22Rv1 (cell line): ENCODE data around the gene KLHL40.

Experiments
- ZFX ChIP-seq: fragments of 450-650 bp; IDR thresholded peaks from 2 replicates; pipeline ENCODE4 v1.6.1; 2017; ENCODE audit warnings: antibody characterized with exemption, borderline replicate concordance
- TF ChIP-seq, protein P1 (sequence below): fragments of 450-650 bp; IDR thresholded peaks from 2 replicates; pipeline ENCODE4 v1.5.1; 2017; ENCODE audit warnings: mild to moderate bottlenecking

- TF ChIP-seq, protein P1, sequence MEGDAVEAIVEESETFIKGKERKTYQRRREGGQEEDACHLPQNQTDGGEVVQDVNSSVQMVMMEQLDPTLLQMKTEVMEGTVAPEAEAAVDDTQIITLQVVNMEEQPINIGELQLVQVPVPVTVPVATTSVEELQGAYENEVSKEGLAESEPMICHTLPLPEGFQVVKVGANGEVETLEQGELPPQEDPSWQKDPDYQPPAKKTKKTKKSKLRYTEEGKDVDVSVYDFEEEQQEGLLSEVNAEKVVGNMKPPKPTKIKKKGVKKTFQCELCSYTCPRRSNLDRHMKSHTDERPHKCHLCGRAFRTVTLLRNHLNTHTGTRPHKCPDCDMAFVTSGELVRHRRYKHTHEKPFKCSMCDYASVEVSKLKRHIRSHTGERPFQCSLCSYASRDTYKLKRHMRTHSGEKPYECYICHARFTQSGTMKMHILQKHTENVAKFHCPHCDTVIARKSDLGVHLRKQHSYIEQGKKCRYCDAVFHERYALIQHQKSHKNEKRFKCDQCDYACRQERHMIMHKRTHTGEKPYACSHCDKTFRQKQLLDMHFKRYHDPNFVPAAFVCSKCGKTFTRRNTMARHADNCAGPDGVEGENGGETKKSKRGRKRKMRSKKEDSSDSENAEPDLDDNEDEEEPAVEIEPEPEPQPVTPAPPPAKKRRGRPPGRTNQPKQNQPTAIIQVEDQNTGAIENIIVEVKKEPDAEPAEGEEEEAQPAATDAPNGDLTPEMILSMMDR = no peak
- TF ChIP-seq ZFX = no peak
These were observed 23.7 kb upstream of the KLHL40 start for GRCh38 chr3:42661593-42662022.
